Measurements from ENCODE around the gene ETV6.

DNA sequence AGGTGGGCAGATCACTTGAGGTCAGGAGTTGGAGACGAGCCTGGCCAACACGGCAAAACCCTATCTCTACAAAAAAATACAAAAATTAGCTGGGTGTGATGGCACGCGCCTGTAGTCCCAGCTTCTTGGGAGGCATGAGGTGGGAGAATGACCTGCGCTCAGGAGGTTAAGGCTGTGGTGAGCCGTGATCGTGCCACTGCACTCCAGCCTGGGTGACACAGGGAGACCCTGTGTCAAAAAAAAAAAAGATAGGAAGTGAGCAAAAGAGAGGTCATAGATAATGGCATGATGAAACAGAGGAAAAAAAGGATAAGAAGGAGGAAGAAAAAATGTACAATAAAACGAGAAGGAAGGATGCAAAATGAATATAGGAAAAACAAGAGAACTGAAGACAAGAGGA, 159.5 kb downstream of the ETV6 start:
- TF ChIP-seq, protein P1, sequence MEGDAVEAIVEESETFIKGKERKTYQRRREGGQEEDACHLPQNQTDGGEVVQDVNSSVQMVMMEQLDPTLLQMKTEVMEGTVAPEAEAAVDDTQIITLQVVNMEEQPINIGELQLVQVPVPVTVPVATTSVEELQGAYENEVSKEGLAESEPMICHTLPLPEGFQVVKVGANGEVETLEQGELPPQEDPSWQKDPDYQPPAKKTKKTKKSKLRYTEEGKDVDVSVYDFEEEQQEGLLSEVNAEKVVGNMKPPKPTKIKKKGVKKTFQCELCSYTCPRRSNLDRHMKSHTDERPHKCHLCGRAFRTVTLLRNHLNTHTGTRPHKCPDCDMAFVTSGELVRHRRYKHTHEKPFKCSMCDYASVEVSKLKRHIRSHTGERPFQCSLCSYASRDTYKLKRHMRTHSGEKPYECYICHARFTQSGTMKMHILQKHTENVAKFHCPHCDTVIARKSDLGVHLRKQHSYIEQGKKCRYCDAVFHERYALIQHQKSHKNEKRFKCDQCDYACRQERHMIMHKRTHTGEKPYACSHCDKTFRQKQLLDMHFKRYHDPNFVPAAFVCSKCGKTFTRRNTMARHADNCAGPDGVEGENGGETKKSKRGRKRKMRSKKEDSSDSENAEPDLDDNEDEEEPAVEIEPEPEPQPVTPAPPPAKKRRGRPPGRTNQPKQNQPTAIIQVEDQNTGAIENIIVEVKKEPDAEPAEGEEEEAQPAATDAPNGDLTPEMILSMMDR (IDR thresholded peaks at IDR 0.05), result no peak
- TF ChIP-seq ZFX (IDR thresholded peaks at IDR 0.05; ENCODE audit: borderline replicate concordance), result no peak
